CD4-positive, alpha-beta T cell treated with Interleukin-6 for 4 hours (primary cell): ENCODE measurements around the gene ZMAT5.

Source experiments
- DNase-seq: peaks from one replicate; pipeline ENCODE4 v3.0.0-alpha.2; 2020; ENCODE audit warnings: mixed read lengths

Gene ZMAT5

GRCh38 chr22:29704528-29705285 is 62.1 kb downstream of the ZMAT5 start:
- DNase-seq, result no peak

DNA sequence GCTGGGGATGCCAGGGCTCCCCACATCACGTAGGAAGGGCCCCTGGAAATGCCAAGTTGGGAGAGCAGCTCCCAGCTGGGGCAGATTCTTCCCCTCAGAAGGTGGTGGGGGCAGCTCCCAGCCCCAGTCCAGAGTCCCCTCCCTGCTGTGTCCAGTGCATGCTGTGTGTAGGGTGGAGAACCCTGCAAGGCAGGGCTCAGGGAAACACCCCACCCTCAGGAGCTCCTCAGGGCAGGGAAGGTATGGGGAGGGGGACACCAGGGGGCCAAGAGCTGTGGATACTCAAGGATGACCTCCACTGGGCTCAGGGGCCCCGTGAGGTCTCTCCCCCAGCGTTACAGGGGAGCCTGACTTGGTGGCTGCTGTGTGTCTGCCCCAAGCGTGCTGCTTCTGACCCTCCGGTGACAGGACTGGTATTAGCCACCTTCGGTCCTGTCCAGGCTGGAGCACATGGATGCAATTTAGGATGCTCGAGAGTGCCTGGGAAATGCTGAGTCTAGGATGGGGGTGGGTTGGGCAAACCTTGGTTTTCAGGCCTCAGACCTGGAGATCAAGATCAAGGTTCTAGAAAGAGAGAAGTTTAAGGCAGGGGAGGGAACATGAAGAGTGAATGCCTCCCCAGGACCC is 63.1 kb downstream of the ZMAT5 start:
- no peak for DNase-seq

DNA sequence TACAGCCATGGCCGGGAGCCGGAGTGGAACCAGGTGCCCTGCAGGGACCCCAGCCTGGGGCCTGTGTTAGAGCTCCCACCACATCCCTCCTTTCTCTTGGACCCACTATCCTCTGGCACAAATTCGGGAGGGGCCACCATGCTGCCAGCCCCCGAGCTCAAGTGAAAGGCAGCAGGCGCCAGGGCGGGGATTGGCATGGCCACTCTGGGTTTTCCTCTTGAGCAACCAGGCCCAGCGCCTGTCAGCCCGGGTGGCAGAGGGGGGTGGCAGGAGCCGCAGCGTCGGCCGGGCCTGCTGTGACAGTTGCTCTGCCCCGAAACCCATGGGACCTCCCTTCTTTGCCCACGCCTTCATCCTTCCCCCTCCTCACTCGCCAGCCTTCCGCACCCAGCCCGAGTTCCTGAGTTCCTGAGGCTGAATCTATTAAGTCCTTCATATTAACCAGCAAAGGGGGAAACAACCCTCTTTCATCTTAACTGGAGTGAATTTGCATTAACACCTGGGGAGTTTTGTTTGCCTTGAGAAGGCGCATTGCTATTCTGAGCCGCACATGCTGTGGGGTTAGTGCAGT is 63.8 kb downstream of the ZMAT5 start:
- DNase-seq, result no peak

DNA sequence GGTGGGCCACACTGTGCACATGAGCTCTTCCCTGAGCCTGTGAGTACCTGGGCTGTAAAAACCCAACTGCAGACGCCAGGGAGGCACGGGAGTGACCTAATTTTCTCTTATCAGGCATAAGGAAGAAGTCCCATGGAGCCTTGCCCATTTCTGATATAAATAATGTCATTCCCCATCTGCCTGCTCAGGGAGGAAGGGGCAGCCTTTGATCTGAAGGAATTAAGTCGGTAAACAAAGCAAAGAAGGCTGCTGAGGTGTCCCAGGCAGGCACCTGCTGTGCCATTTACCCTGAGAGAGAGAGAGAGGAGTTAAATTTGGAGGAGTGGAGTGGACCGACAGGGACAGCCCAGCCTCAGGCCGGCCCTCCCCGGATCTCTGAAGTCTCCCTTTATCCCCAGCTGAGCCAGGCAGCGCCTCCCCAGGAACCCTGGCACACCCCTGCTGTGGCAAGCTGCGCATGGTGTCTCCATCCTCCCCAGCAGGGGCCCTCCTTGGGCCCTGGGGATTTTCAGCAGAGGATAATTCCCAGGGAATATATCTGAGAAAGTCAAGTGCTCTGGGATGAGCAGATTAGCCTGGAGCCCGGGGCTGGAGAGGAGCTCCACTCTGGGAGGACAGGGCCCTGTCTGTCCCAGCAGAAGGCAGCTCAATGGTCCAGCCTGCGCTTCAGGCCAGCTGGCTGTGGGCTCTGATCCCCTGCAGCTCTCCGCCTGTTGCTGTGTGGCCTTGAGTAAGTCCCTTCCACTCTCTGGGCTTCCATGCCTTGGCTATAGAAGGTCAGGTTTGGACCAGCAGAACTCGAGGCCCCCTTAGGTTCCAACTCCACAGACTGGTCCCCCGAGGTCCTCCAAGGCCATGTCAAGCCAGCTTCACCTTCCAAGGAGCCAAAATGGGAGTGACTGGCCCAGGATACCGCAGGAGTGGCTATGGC is 64.5 kb downstream of the ZMAT5 start:
- DNase-seq, result no peak

GRCh38 chr22:29701155-29701999 is 65.4 kb downstream of the ZMAT5 start:
- peak; percentile 13 for DNase-seq

- no peak for DNase-seq
Measured at GRCh38 chr22:29700900-29701154, 66.0 kb downstream of the ZMAT5 start.

DNA sequence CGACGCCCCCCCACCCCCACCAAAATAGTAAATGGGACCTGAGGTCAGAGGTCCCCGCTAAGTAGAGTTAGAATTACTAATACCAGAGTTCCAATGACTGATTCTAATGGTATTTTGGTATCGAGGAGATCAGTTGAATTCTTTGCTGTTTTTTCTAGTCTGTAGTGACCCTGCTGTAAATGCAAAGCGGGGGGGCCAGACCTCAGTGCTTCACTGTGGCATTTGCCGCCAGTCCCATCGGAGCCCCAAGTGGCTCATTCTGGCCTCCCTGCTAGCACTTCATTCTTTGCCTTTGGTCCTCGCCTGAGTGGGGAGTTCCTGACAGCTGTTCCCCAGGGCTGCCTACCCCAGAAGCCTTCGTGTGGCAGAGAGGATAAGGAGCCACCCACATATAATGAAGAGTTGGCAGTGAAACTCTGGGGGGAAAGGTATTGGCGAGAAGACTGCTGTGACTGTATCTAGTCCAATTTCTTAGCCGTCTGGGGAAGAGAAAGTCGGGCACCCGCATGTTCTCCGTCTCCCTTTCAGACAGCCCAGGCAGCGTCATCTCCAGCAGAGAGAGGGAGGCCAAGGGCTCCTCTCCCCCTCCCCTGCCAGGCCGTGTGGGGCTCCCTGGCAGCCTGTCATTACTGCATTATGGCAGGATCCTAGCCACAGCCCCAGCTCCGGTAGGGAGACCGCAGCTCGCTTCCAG is 66.5 kb downstream of the ZMAT5 start:
- no peak for DNase-seq

DNA sequence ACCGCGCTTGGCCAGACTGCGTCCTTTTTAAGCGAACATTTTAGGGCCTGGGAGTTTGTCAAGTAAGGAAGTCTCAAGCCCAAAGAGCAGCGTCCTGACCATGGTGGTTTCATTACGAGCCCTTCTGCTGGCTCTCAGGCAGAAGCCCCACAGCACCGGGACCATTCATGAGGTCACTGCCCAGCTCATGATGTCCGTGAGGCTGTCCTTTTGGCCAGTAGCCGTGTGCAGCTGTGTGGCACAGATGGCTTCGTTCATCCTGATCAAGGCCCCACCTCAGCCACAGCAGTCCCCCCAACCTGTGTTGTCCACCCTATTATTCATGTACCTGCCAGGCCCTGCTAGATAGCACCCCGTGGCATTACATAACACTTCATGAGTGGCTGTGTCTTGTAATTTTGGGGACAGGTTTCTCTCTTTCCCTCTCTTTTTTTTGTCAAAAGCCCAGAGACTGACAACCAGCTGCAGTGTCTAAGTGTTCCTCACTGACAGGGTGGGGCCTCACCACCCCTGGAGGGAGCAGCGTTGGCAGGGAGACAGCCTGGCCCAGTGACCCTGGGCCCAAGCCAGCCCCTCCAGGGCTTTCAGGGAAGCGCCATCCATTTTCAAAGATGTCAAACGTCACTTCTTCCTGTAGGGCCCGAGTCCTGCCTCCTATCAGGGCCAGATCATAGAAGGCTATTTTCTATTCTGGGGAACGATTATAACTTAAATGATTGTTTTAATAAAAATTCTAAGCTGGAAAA is 68.8 kb downstream of the ZMAT5 start:
- DNase-seq, result no peak

DNA sequence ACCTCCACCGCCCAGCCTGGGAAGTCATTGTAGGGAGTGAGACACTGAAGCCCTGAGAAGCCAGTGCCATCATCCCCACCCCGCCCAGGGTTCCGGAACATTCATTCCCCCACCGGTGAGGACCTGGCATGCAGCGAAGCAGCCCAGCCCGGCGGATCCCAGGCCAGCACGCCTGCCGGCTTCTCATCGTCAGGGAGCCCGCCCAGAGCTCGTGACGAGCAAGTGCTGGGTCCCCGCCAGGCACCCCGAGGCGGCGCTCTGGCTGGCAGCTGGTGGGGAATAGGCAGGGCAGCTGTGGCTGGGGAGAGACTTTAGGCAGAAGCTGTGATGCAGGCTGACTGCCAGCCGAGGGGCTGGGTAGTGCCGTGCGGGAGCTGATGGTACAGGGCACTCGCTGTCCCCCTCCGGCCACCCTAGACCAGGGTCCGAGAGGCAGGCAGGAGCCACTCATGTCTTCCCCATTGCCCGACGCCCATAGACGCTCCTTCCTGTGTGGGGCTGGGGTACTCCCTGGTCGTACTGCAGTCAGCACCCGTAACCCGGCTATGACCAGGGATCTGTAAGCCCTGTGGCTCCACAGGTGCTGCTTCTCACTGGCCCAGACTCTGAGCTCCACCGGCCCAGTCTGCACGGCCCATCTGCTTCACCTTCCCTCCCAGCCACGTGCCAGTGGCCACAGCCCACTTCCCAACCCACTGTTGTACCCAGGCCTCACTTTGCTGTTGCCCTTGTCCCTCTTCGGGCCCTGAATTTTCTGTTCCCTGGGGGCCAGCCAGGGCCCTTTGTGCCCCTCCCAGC is 71.5 kb downstream of the ZMAT5 start:
- no peak for DNase-seq

DNA sequence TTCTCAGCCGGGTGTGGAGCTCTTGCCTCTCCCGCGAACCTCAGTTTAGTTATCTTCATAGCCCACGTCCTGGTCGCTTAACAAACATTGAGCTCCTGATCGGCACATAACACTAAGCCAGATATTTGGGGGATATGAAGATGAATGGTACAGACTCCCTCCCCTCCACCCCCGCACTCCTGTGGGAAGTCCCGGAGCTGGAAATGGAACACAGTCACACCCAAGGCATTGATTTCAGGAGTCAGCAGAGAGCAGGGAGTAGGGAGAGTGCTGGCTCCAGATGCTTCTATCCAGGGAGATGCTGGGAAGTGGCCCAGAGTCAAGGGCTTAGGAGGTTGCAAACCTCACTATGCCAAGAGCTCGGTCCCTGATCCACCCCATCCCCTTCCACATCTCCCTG is 73.1 kb downstream of the ZMAT5 start:
- DNase-seq, result no peak

DNA sequence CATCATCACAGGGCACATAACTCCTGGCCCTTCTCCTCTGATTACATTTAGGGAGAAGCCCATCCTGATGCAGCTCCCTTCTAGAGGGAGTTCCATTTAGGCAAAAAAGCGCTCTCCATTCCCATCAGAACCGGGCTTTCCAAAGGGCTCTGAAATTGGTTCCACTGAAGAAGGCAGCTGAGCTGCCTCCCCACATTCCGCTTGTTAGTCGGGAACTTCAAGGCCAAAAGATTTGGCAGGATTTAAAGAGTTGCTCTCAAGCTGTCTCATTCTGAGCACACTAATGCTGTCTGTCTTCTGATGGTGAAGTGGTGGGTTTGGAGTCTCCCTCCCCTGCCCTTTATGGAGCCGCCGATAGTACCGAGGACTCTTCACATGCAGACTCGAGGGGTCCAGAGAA is 73.6 kb downstream of the ZMAT5 start:
- no peak for DNase-seq

GRCh38 chr22:29692327-29692640 is 74.5 kb downstream of the ZMAT5 start:
- no peak for DNase-seq

- no peak for DNase-seq
Measured at GRCh38 chr22:29691636-29692326, 75.0 kb downstream of the ZMAT5 start.

DNA sequence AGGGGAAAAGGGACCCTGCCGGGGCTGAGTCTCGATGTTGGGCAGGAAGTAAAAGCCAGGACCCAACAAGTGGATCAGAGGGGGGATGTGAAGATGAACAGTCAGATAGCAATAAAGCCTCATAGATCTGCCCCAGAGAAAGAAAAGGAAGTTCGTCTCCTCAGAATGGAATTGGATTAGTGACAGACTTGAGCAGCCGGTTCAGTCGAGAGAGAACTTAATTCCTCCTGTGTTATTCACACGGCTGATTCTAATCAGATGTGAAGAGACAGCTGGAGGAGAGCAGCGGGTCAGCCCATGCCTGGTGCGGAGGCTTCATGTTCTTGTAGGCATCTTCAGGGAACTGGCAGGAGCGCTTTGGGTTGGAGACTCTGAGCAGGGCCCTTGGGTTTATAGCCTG is 76.3 kb downstream of the ZMAT5 start:
- DNase-seq, result no peak

GRCh38 chr22:29689880-29690213 is 77.0 kb downstream of the ZMAT5 start:
- DNase-seq, result peak; percentile 43

DNA sequence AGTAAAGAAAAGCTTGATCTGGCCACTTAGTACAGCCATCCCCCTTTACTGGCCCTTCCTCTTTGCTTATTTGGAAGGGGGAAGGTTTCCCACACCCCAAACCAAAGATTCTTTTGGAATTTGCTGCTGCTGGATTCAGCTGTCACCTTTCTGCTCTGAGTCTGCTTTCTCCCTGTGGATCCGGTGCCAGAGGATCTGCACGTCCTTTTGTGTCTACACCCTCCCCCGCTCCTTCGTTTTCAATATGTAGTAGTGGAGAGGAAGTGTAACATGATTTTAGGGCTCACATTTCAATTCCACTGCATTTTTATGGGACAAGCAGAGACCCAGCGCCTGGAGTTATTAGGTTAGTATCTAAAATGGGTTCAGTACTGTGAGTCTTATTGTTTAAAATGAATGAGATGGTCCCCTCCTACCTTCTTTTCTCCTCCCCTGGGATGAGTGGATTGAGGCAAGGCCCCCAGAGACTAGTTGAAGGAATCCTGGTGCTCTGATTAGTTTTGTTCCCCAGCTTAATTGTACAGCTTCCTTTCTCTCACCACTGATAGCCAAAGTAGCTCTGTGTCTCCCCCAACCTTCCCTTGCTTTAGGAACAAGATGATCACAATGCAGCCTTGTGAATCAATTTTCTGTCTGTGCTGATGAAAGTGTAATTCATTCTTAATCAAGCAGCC is 77.5 kb downstream of the ZMAT5 start:
- no peak for DNase-seq

DNA sequence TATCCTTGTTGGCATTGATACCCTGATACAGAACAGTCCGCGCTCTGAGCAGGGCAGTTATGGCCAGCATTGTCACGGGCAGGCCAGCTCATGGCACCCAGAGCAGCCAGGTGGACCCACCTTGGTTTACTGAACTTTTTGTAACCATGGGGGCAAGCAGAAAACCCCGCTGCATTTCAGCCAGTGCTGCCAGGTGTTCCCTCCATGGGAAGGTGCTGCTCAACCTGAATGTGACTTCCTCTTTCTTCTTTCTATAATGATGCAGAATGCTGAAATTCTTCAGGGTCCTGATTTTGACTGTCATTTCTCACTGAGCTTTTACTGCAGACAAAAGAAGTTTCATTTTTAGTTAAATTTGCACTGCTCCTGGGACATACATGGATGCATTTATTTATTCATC is 82.6 kb downstream of the ZMAT5 start:
- no peak for DNase-seq

DNA sequence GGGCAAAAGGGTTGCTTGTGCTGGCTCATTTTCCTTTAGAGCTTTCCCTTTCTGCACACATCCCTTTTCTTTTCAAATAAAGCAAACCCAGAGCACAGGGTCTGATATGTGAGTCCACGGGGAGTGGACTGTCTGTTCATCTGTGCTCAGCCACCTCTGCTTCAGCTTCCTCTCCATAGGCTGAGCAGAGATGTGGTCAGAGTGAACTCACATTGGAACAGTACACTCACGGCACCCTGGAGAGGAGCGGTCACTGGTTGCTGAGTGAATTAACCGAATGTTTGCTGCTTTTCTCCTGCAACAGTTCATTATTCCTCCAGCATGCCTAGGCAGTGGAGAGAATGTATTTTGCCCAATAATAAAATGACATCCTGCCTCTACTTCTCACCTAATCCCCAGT is 83.3 kb downstream of the ZMAT5 start:
- DNase-seq, result no peak
